ENCODE results near the gene ATP2B2. TPM values are rescaled to one million over a fixed set of nuclear protein-coding genes. Genes with fewer than 3 reads are reported as not detected.

The ATP2B2 gene
- total and polyA plus RNA-seq, 9 of the 15 experiments (the other 6 are each of a cell fraction or from before 2014, with no cell fraction given) = 0.06 TPM; not detected in 8

DNA sequence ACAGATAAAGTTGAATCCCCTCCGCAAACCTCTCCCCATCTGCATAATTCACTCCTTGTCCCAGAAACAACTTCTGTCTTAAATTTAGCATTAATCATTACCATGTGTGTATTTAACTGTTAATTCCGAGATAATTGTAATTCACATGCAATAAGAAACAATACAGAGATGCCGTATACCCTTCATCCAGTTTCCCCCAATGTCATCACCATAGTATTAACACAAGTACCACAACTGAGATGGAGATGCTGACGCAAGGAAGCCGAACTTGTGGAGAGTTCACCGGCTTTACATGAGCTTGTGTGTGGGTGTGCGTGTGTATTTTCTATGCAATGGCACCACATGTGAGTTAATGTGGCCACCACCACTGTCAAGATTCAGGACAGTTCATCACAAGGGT is 144.9 kb downstream of the ATP2B2 start (continued):
- TF ChIP-seq SMAD3 (CRISPR knock-in tag; conservative IDR thresholded peaks at IDR 0.05) (no peak), ZNF589 (CRISPR knock-in tag; IDR thresholded peaks at IDR 0.05; ENCODE audit: low read depth) (no peak), CCNT2 (IDR thresholded peaks at IDR 0.05; ENCODE audit: borderline replicate concordance, extremely low read depth, insufficient read length, low read depth, low read length) (no peak), BRF2 (IDR thresholded peaks at IDR 0.05; ENCODE audit: borderline replicate concordance, insufficient read depth, insufficient read length) (no peak)

DNA sequence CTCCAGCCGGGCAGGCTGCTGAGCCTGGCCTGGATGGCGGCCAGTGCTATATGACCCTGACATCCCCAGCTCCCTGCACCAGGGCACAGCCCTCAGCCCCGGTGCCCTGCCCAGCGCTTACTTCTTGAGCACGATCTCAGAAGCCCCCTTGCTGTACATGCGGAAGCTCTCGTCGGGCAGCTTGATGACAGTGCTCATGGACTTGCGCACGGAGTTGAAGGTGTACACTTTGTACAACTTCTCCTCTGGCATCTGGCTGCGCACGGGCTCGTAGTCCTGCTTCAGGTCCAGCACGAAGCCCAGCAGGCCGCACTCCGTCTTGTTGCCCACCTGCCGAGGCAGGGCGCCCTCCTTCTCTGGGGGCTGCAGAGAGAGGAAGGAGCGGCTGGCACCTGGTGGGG is 145.6 kb downstream of the ATP2B2 start:
- no peak for FAIRE-seq
- Histone ChIP-seq H2AFZ (ENCODE audit: low read depth, low read length) (no peak overlapping the region), H3K9me1 (ENCODE audit: control insufficient read depth, insufficient read depth, low read length) (no peaks in the 10 kb centered on the region), H3K27me3 (ENCODE audit: control insufficient read depth in 2 of 2, insufficient read depth in 2 of 2, low read length in 2 of 2) (peaks cover 55 to 72% of the 10 kb centered on the region in 2 experiments), H3K4me1 (replicated peaks in 1 of 2; ENCODE audit: control insufficient read depth in 2 of 2, insufficient read depth in 2 of 2, low read length in 2 of 2) (peaks cover 0 to 14% of the 10 kb centered on the region in 2 experiments; a peak in 2 of 5 replicates), H3K4me2 (ENCODE audit: insufficient read depth, low read length) (no peak overlapping the region), H3K79me2 (ENCODE audit: control insufficient read depth, insufficient read depth, low read length) (no peaks in the 10 kb centered on the region), H3K9ac (ENCODE audit: insufficient read depth in 1 of 2, low read depth in 2 of 2, low read length in 2 of 2) (no peak overlapping the region), H4K20me1 (replicated peaks; ENCODE audit: control insufficient read depth, insufficient read depth, low read length) (0 out of 2 replicates have a peak, but pooled peaks cover 12% of the 10 kb centered on the region), H3K4me3 (no peak overlapping the region), H3K27ac (ENCODE audit: extremely low read depth, low read depth, low read length) (no peak overlapping the region), H3K9me3 (replicated peaks; ENCODE audit: control insufficient read depth, insufficient read depth, low read depth, low read length) (no peaks in the 10 kb centered on the region), H3K36me3 (ENCODE audit: control insufficient read depth, insufficient read depth, low read length) (no peaks in the 10 kb centered on the region)
- WGBS (ENCODE audit: insufficient coverage, low coverage, missing lambda C conversion rate) = 15% methylated on average over 19 of the region's 19 CpGs
- ChIA-PET CTCF (ENCODE audit: low intra/inter-chr PET ratio) (no interaction called here), POLR2A (no interaction called here)
- no peak for ATAC-seq
- DNase-seq (ENCODE audit: extremely low read depth in 1 of 4, low spot score in 3 of 4) = no peak
- in situ Hi-C loops (cut with MboI) = no loop called here
- no TSS peak for BruUV-seq (replicated peaks)
- intact Hi-C loops (cut with micrococcal nuclease) = no loop called here
- TF ChIP-seq NELFE (IDR thresholded peaks at IDR 0.05; ENCODE audit: insufficient read depth, insufficient read length) (no peak), ZNF79 (CRISPR knock-in tag; IDR thresholded peaks at IDR 0.05; ENCODE audit: low read depth) (no peak), MCM2 (IDR thresholded peaks at IDR 0.05; ENCODE audit: low read depth) (no peak), HMG20B (CRISPR knock-in tag; IDR thresholded peaks at IDR 0.05) (no peak), E2F5 (CRISPR knock-in tag; IDR thresholded peaks at IDR 0.05) (no peak), CREM (IDR thresholded peaks at IDR 0.05; ENCODE audit: low read depth) (no peak), NFIX (CRISPR knock-in tag; IDR thresholded peaks at IDR 0.05; ENCODE audit: low read depth) (no peak), ZNF174 (CRISPR knock-in tag; IDR thresholded peaks at IDR 0.05) (no peak)
- TF ChIP-seq, protein P1, sequence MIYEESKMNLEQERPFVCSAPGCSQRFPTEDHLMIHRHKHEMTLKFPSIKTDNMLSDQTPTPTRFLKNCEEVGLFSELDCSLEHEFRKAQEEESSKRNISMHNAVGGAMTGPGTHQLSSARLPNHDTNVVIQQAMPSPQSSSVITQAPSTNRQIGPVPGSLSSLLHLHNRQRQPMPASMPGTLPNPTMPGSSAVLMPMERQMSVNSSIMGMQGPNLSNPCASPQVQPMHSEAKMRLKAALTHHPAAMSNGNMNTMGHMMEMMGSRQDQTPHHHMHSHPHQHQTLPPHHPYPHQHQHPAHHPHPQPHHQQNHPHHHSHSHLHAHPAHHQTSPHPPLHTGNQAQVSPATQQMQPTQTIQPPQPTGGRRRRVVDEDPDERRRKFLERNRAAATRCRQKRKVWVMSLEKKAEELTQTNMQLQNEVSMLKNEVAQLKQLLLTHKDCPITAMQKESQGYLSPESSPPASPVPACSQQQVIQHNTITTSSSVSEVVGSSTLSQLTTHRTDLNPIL (CRISPR knock-in tag; IDR thresholded peaks at IDR 0.05) = no peak
- TF ChIP-seq, protein P2, sequence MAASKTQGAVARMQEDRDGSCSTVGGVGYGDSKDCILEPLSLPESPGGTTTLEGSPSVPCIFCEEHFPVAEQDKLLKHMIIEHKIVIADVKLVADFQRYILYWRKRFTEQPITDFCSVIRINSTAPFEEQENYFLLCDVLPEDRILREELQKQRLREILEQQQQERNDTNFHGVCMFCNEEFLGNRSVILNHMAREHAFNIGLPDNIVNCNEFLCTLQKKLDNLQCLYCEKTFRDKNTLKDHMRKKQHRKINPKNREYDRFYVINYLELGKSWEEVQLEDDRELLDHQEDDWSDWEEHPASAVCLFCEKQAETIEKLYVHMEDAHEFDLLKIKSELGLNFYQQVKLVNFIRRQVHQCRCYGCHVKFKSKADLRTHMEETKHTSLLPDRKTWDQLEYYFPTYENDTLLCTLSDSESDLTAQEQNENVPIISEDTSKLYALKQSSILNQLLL (CRISPR knock-in tag; IDR thresholded peaks at IDR 0.05; ENCODE audit: borderline replicate concordance) = no peak
